D721Med (cell line): ENCODE data around the gene REEP3.

Source experiments
- DNase-seq: peaks from one replicate; pipeline ENCODE4 v3.0.0; 2011; ENCODE audit warnings: low spot score; ENCODE audit not compliant: insufficient read length
- FAIRE-seq: peaks from 2 replicates; lab custom pipeline; 2011; peaks lifted over from hg19 to GRCh38; lab: Jason Lieb, UNC
- CTCF ChIP-seq: IDR thresholded peaks from 2 replicates; pipeline ENCODE4 v1.5.1; 2012; ENCODE audit warnings: mild to moderate bottlenecking, control low read depth; ENCODE audit not compliant: insufficient read depth; ENCODE audit errors: missing control alignments

REEP3 gene

GRCh38 chr10:63667596-63668480 is 146.6 kb downstream of the REEP3 start:
- DNase-seq: no peak
- no peak for FAIRE-seq
- TF ChIP-seq CTCF: no peak

GRCh38 chr10:63670291-63670898 is 149.2 kb downstream of the REEP3 start:
- FAIRE-seq (no peak), DNase-seq (no peak)
- TF ChIP-seq CTCF: no peak

- no peak for TF ChIP-seq CTCF
- FAIRE-seq (no peak), DNase-seq (no peak)
These were observed 150.2 kb downstream of the REEP3 start for GRCh38 chr10:63671317-63671937.

- FAIRE-seq: no peak
- TF ChIP-seq CTCF: no peak
- DNase-seq: no peak
These were observed 151.3 kb downstream of the REEP3 start for GRCh38 chr10:63672491-63672890.

GRCh38 chr10:63673246-63673645 is 152.0 kb downstream of the REEP3 start:
- FAIRE-seq (no peak), DNase-seq (no peak)
- TF ChIP-seq CTCF: no peak

GRCh38 chr10:63673846-63674245 is 152.6 kb downstream of the REEP3 start:
- FAIRE-seq (no peak), DNase-seq (no peak)
- no peak for TF ChIP-seq CTCF
